ENCODE results near the gene CCR3. TPM values are rescaled to one million over a fixed set of nuclear protein-coding genes. Genes with fewer than 3 reads are reported as not detected.

Gene CCR3
- total RNA-seq (2014; rRNA removed) (0.22 TPM in 1 of 2 replicates, not detected in the other), Bru-seq, nascent RNA (percentile 25 among the genes with signal in this experiment), BruChase-seq, experiment 1, labeled RNA remaining after a 6-hour chase (percentile 17 among the genes with signal in this experiment), BruChase-seq, experiment 2, labeled RNA remaining after a 2-hour chase (percentile 16 among the genes with signal in this experiment)
- long read RNA-seq = 0 reads

- no peaks in the 10 kb centered on the region for H3F3A ChIP-seq (ENCODE audit: low read length, unreplicated experiment)
- BruUV-seq (replicated peaks) = no TSS peak
Observed at GRCh38 chr3:46242120-46242519, at the start of gene CCR3. Gene CCR3, plus strand, starts transcription at chr3:46242460. Its CDS starts 22,699 bp downstream, at chr3:46265159.

GRCh38 chr3:46192939-46193338 is 49.3 kb upstream of the CCR3 start:
- H3K4me2 ChIP-seq (ENCODE audit: low read length) = no peak overlapping the region
- TF ChIP-seq EZH2phosphoT487 (IDR thresholded peaks at IDR 0.05; ENCODE audit: borderline replicate concordance, low read length) (no peak), EZH2 (IDR thresholded peaks at IDR 0.05; ENCODE audit: low read length, unreplicated experiment) (no peak), CTCF (conservative IDR thresholded peaks at IDR 0.05; ENCODE audit: low read depth, low read length) (no peak)
- no TSS peak for BruUV-seq (replicated peaks)
- no peaks in the 10 kb centered on the region for H3K9me3 ChIP-seq (ENCODE audit: low read length)
- H3K9ac ChIP-seq (ENCODE audit: low read length) = no peak overlapping the region
- H3K79me2 ChIP-seq (ENCODE audit: low read length) = no peaks in the 10 kb centered on the region
- H2AFZ ChIP-seq (ENCODE audit: low read length) = no peak overlapping the region
- ChIA-PET CTCF (no interaction called here), POLR2A (ENCODE audit: unreplicated experiment) (no interaction called here)
- H3K9me2 ChIP-seq (replicated peaks; ENCODE audit: low read length) = no peaks in the 10 kb centered on the region
- H3K27ac ChIP-seq (ENCODE audit: low read length) = no peak overlapping the region
- no peaks in the 10 kb centered on the region for H3F3A ChIP-seq (ENCODE audit: low read length, unreplicated experiment)
- H3K36me3 ChIP-seq (ENCODE audit: low read depth, low read length) = no peaks in the 10 kb centered on the region
- no peaks in the 10 kb centered on the region for H4K20me1 ChIP-seq (ENCODE audit: low read length)
- H3K4me1 ChIP-seq (ENCODE audit: insufficient read depth, low read length) = 0 out of 2 replicates have a peak, but pooled peaks cover 4% of the 10 kb centered on the region
- H3K4me3 ChIP-seq (ENCODE audit: low read length) = no peak overlapping the region
- H3K27me3 ChIP-seq (ENCODE audit: low read length) = no peaks in the 10 kb centered on the region
- intact Hi-C loops (cut with micrococcal nuclease) = no loop called here
- ATAC-seq = no peak
- no peak for DNase-seq

More at GRCh38 chr3:46242120-46242519, at the start of gene CCR3:
- ChIA-PET CTCF (no interaction called here), POLR2A (ENCODE audit: unreplicated experiment) (no interaction called here)
- TF ChIP-seq EZH2 (IDR thresholded peaks at IDR 0.05; ENCODE audit: low read length, unreplicated experiment) (no peak), EZH2phosphoT487 (IDR thresholded peaks at IDR 0.05; ENCODE audit: borderline replicate concordance, low read length) (no peak), CTCF (conservative IDR thresholded peaks at IDR 0.05; ENCODE audit: low read depth, low read length) (no peak)
- H3K9me2 ChIP-seq (replicated peaks; ENCODE audit: low read length) = no peaks in the 10 kb centered on the region
- intact Hi-C loops (cut with micrococcal nuclease) = no loop called here
- DNase-seq (no peak), ATAC-seq (no peak)
- no peak within 1 kb of the TSS for H3K4me3 ChIP-seq (ENCODE audit: low read length)
- no peaks in the 10 kb centered on the region for H3K9me3 ChIP-seq (ENCODE audit: low read length)
- H3K27ac ChIP-seq (ENCODE audit: low read length) = no peak within 1 kb of the TSS
- 0 out of 2 replicates have a peak within 1 kb of the TSS, but pooled peaks have one; percentile 8 for H2AFZ ChIP-seq (ENCODE audit: low read length)
- no peaks in the 10 kb centered on the region for H3K36me3 ChIP-seq (ENCODE audit: low read depth, low read length)
- no peaks in the 10 kb centered on the region for H3K27me3 ChIP-seq (ENCODE audit: low read length)
- H3K9ac ChIP-seq (ENCODE audit: low read length) = no peak within 1 kb of the TSS
- no peaks in the 10 kb centered on the region for H4K20me1 ChIP-seq (ENCODE audit: low read length)
- no peaks in the 10 kb centered on the region for H3K79me2 ChIP-seq (ENCODE audit: low read length)
- peaks cover 27% of the 10 kb centered on the region for H3K4me1 ChIP-seq (ENCODE audit: insufficient read depth, low read length)
- H3K4me2 ChIP-seq (ENCODE audit: low read length) = peak within 1 kb of the TSS; percentile 33; the same call in 1 of the 2 replicates

- Histone ChIP-seq H3K27ac (ENCODE audit: low read length) (no peak overlapping the region), H3F3A (ENCODE audit: low read length, unreplicated experiment) (no peaks in the 10 kb centered on the region), H3K36me3 (ENCODE audit: low read depth, low read length) (no peaks in the 10 kb centered on the region), H3K27me3 (ENCODE audit: low read length) (no peaks in the 10 kb centered on the region), H3K4me1 (ENCODE audit: insufficient read depth, low read length) (no peaks in the 10 kb centered on the region), H3K4me2 (ENCODE audit: low read length) (no peak overlapping the region), H3K9me3 (ENCODE audit: low read length) (no peaks in the 10 kb centered on the region), H2AFZ (ENCODE audit: low read length) (no peak overlapping the region), H3K79me2 (ENCODE audit: low read length) (no peaks in the 10 kb centered on the region), H3K9ac (ENCODE audit: low read length) (no peak overlapping the region), H3K4me3 (ENCODE audit: low read length) (no peak overlapping the region), H4K20me1 (ENCODE audit: low read length) (no peaks in the 10 kb centered on the region), H3K9me2 (replicated peaks; ENCODE audit: low read length) (no peaks in the 10 kb centered on the region)
- no TSS peak for BruUV-seq (replicated peaks)
- POLR2A ChIA-PET (ENCODE audit: unreplicated experiment) = no interaction called here
- CTCF ChIA-PET = no interaction called here
- ATAC-seq (no peak), DNase-seq (peak; percentile 71)
- intact Hi-C loops (cut with micrococcal nuclease) = no loop called here
- TF ChIP-seq CTCF (conservative IDR thresholded peaks at IDR 0.05; ENCODE audit: low read depth, low read length) (no peak), EZH2 (IDR thresholded peaks at IDR 0.05; ENCODE audit: low read length, unreplicated experiment) (no peak), EZH2phosphoT487 (IDR thresholded peaks at IDR 0.05; ENCODE audit: borderline replicate concordance, low read length) (no peak)
Observed at GRCh38 chr3:46193436-46193835, 48.8 kb upstream of the CCR3 start.
